LNCaP clone FGC (cell line): ENCODE data around the gene NUP107.

ENCODE experiments used
- DNase-seq: peaks from one replicate; pipeline ENCODE4 v3.0.0-alpha.2; 2011; ENCODE audit warnings: low read depth
- H3K4me3 ChIP-seq: 2 replicates; pipeline ENCODE4 v1.5.1; 2011; ENCODE audit warnings: mild to moderate bottlenecking, low read depth, low read length, control low read depth
- CTCF ChIP-seq: IDR thresholded peaks from 2 replicates; pipeline ENCODE4 v1.5.1; 2012; ENCODE audit warnings: mild to moderate bottlenecking; ENCODE audit not compliant: control insufficient read depth, insufficient read depth; ENCODE audit errors: extremely low read depth

Gene NUP107

GRCh38 chr12:68761901-68762630 lies 75.3 kb downstream of the NUP107 start:
- TF ChIP-seq CTCF: no peak
- no peak for DNase-seq
- H3K4me3 ChIP-seq: no peak overlapping the region

- no peak overlapping the region for H3K4me3 ChIP-seq
- DNase-seq: no peak
- TF ChIP-seq CTCF: no peak
Measured at GRCh38 chr12:68762691-68763090, 75.9 kb downstream of the NUP107 start.

GRCh38 chr12:68765696-68766095 lies 78.9 kb downstream of the NUP107 start:
- no peak for TF ChIP-seq CTCF
- H3K4me3 ChIP-seq: no peak overlapping the region
- DNase-seq: no peak

GRCh38 chr12:68766646-68767045 lies 79.9 kb downstream of the NUP107 start:
- TF ChIP-seq CTCF: no peak
- no peak for DNase-seq
- H3K4me3 ChIP-seq: no peak overlapping the region

GRCh38 chr12:68767191-68767590 lies 80.4 kb downstream of the NUP107 start:
- no peak for TF ChIP-seq CTCF
- no peak for DNase-seq
- no peak overlapping the region for H3K4me3 ChIP-seq

- H3K4me3 ChIP-seq: no peak overlapping the region
- no peak for TF ChIP-seq CTCF
- no peak for DNase-seq
Measured at GRCh38 chr12:68768431-68768939, 81.7 kb downstream of the NUP107 start.

GRCh38 chr12:68769941-68770340 lies 83.2 kb downstream of the NUP107 start:
- no peak for TF ChIP-seq CTCF
- H3K4me3 ChIP-seq: no peak overlapping the region
- no peak for DNase-seq
